ENCODE measurements around the gene NPW.
"Not testable (repeated sequence)": the region's sequence is repeated elsewhere in the genome, so short reads cannot be mapped to it uniquely, and the experiment has no call there.

Gene NPW

DNA sequence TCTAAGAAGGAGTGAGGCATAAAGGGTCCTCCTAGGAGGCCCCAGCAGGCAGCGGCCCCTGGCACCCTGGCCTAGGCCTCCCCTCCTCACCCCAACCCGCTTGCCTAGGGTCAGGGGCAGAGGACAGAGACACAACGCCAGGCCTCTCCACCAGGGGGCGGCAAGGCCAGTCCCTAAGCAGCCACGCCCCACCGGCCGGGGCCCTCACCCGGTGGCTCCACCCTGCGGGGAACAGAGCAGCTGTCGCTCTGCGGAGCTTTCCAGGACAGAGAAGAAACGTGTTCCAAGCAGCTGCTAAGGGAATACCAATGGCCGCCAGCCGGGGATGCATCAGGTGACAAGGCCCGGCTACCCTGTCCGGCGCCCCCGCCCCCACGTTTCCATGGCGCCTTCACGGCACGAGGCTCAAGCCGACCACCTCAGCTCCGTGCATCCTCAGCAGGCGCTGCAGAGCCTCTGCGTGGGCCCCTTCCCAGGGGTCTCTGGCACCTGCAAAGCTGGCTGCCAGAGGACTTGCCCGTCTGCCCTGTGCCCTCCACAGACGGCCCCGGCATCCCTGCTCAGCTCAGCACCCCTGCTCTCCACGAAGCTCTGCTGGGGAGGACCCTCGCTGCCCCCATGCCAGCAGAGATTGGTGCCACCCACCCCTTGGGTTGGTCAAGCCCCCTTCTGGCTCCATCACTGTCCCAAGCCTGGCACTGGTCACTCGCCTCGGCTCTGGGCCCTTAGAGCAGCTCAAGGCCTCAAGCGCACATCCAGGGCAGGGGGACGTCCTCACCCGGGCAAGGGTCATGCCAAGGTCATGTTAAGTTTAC is 15.6 kb upstream of the NPW start:
- H3K27ac ChIP-seq (ENCODE audit: low read depth, low read length): peak overlapping the region; percentile 71
- peak overlapping the region; percentile 4; the same call in 1 of the 2 replicates for H3K9ac ChIP-seq (ENCODE audit: low read depth, low read length)
- H3K36me3 ChIP-seq (ENCODE audit: control insufficient read depth, insufficient read depth, low read length): peaks cover 52% of the 10 kb centered on the region

DNA sequence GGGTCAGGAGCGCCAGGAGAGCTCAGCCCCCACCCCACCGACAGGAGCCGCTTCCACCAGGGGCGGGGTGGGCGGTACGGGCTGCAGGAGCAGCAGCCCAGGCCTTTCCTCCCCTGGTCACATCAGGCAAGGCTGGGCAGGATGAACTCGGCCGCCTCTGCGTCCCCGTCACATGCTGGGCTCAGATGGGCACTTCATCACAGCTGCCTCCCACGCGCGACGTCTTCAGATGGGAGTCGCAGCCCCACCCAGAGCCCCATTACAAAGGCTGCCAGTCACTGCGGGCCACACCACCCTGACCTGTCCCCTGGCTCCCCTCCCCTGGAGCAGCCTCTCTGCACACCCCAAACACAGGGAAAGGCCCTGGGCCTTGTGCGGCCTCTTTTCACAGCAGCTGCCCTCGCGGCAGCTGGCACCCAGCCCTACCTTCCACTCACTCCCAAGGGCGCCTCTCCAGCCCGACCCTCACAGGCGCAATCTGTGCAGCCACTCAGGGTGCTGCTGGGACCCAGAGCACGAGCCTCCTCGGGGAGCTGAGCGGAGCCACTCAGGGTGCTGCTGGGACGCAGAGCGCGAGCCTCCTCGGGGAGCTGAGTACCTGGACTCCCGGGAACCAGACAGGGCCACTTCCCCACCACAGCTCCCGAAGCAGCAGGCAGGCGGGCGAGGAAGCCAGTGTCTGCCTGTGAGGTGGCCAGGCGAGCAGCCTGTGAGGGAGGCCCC is 14.6 kb upstream of the NPW start:
- Histone ChIP-seq H3K36me3 (ENCODE audit: control insufficient read depth, insufficient read depth, low read length) (peaks cover 42% of the 10 kb centered on the region), H3K4me3 (ENCODE audit: low read depth, low read length) (no peak overlapping the region), H3K27me3 (ENCODE audit: control insufficient read depth, insufficient read depth, low read length) (no peaks in the 10 kb centered on the region), H3K27ac (ENCODE audit: low read depth, low read length) (peak overlapping the region; percentile 71), H3K9ac (ENCODE audit: low read depth, low read length) (no peak overlapping the region), H3K4me1 (ENCODE audit: control insufficient read depth, insufficient read depth, low read length) (peaks cover 23% of the 10 kb centered on the region), H3K9me3 (ENCODE audit: control insufficient read depth, insufficient read depth, low read length) (no peaks in the 10 kb centered on the region)

More for the DNA sequence above, 15.6 kb upstream of the NPW start:
- Histone ChIP-seq H3K4me1 (ENCODE audit: control insufficient read depth, insufficient read depth, low read length) (peaks cover 23% of the 10 kb centered on the region), H3K9me3 (ENCODE audit: control insufficient read depth, insufficient read depth, low read length) (no peaks in the 10 kb centered on the region), H3K4me3 (ENCODE audit: low read depth, low read length) (peak overlapping the region; percentile 23; the same call in 1 of the 2 replicates), H3K27me3 (ENCODE audit: control insufficient read depth, insufficient read depth, low read length) (no peaks in the 10 kb centered on the region)

DNA sequence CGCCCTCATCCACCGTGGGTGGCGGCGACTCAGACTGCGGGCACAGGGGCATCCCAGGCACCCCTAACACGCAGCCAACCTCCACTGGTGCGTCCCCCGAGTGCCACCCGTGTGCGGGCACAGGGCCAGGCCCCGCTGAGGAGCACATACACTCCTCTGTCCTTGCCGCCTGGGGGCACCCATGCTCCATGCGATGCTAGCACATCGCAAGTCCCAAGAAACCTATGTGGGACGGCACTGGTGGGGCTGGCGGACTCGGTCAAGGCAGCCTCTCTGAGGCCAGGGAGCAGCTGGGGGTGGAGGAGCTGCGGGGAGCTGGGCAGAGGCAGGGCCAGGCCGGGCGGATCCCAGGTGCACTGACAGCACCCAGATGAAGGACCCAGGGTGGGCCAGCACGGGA is 13.9 kb upstream of the NPW start:
- H3K9ac ChIP-seq (ENCODE audit: low read depth, low read length): no peak overlapping the region
- H3K9me3 ChIP-seq (ENCODE audit: control insufficient read depth, insufficient read depth, low read length): no peaks in the 10 kb centered on the region
- H3K36me3 ChIP-seq (ENCODE audit: control insufficient read depth, insufficient read depth, low read length): peaks cover 36% of the 10 kb centered on the region
- no peak overlapping the region for H3K4me3 ChIP-seq (ENCODE audit: low read depth, low read length)
- H3K27me3 ChIP-seq (ENCODE audit: control insufficient read depth, insufficient read depth, low read length): no peaks in the 10 kb centered on the region
- H3K4me1 ChIP-seq (ENCODE audit: control insufficient read depth, insufficient read depth, low read length): peaks cover 27% of the 10 kb centered on the region
- H3K27ac ChIP-seq (ENCODE audit: low read depth, low read length): no peak overlapping the region

DNA sequence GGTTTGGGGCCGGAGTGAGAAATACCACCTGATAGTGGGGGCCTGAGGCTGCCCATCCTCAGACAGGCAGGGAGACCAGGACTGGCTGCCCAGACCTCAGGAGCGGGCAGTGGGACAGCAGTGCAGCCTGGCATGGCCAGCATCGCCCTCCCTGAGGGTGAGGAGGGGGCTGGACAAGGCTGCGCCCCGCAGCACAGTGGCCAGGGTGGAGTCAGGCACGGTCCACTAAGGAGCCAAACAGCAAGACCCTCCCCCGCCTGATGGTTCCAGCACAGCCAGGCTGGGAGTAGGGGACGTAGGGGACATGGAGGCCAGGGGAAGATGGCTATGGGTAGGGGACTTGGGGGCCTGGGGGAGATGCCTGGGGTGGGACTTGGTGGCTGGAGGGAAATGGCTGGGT is 13.3 kb upstream of the NPW start:
- Histone ChIP-seq H3K9me3 (ENCODE audit: control insufficient read depth, insufficient read depth, low read length) (no peaks in the 10 kb centered on the region), H3K27ac (ENCODE audit: low read depth, low read length) (no peak overlapping the region), H3K4me3 (ENCODE audit: low read depth, low read length) (no peak overlapping the region), H3K9ac (ENCODE audit: low read depth, low read length) (no peak overlapping the region), H3K27me3 (ENCODE audit: control insufficient read depth, insufficient read depth, low read length) (no peaks in the 10 kb centered on the region), H3K36me3 (ENCODE audit: control insufficient read depth, insufficient read depth, low read length) (peaks cover 29% of the 10 kb centered on the region), H3K4me1 (ENCODE audit: control insufficient read depth, insufficient read depth, low read length) (peaks cover 27% of the 10 kb centered on the region)

DNA sequence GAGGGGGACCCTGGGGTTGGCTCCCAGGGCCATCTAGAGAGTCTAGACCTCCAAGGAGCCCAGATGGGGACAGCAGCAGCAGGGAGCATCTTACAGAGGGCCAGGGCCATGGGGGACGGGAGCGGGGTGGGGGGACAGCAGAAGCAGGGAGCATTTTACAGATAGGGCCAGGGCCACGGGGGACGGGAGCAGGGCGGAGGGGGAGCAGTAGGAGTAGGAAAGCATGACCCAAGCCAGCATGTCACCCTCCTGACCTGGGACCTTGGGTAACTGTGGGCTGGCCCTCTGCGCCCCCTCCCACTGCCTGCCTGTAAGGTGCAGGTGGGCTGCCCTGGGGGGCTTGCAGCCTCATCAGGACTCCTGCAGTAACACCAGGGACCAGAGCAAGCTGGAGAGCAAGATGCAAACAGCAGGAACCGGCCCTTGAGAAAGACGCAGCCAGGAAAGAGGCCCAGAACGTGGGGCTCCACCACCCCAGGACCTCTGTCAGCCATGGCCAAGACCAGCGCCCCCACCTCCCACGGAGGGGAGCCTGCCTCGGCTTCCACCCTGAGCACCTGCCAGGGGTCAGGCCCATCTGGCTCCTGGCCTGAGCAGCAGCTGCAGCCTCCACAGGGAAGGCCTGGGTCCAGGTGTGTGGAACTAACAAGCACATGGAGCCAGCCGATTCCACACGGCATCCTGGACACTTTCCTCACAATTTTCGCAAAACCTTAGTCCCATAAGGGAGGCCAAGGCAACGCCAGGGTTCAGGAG is 12.3 kb upstream of the NPW start:
- H3K27ac ChIP-seq (ENCODE audit: low read depth, low read length): no peak overlapping the region
- H3K9me3 ChIP-seq (ENCODE audit: control insufficient read depth, insufficient read depth, low read length): no peaks in the 10 kb centered on the region
- H3K4me3 ChIP-seq (ENCODE audit: low read depth, low read length): no peak overlapping the region; the same call in 1 of the 2 replicates
- peaks cover 27% of the 10 kb centered on the region for H3K4me1 ChIP-seq (ENCODE audit: control insufficient read depth, insufficient read depth, low read length)
- peaks cover 19% of the 10 kb centered on the region for H3K36me3 ChIP-seq (ENCODE audit: control insufficient read depth, insufficient read depth, low read length)
- no peaks in the 10 kb centered on the region for H3K27me3 ChIP-seq (ENCODE audit: control insufficient read depth, insufficient read depth, low read length)
- H3K9ac ChIP-seq (ENCODE audit: low read depth, low read length): no peak overlapping the region

DNA sequence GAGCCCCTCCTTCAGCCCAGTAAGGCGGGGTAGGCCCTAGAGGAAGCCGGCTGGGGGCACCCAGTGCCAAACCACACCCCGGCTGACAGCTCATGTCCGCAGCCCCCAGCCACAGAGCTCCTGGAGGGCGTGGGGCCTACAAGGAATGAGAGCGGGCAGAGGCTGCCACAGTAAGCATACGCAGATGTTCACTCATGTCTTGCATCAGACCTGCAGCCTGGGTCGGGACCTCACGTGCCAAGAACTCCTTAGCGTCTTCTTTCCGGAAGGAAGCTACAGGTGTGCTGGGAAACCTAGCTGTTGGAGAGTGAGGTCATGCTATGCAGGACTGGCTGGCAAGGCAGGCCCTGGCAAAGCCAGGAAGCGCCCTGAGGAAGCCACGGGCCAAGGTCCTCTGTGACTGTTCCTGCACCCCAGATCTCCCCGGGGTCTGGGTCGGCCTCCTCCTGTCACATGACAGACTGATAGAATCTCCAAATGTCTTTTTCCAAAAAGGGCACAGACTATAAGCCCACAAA is 11.5 kb upstream of the NPW start:
- Histone ChIP-seq H3K9ac (ENCODE audit: low read depth, low read length) (no peak overlapping the region), H3K4me3 (ENCODE audit: low read depth, low read length) (peak overlapping the region; percentile 88), H3K27me3 (ENCODE audit: control insufficient read depth, insufficient read depth, low read length) (no peaks in the 10 kb centered on the region), H3K27ac (ENCODE audit: low read depth, low read length) (no peak overlapping the region), H3K4me1 (ENCODE audit: control insufficient read depth, insufficient read depth, low read length) (peaks cover 27% of the 10 kb centered on the region), H3K36me3 (ENCODE audit: control insufficient read depth, insufficient read depth, low read length) (peaks cover 11% of the 10 kb centered on the region), H3K9me3 (ENCODE audit: control insufficient read depth, insufficient read depth, low read length) (no peaks in the 10 kb centered on the region)

DNA sequence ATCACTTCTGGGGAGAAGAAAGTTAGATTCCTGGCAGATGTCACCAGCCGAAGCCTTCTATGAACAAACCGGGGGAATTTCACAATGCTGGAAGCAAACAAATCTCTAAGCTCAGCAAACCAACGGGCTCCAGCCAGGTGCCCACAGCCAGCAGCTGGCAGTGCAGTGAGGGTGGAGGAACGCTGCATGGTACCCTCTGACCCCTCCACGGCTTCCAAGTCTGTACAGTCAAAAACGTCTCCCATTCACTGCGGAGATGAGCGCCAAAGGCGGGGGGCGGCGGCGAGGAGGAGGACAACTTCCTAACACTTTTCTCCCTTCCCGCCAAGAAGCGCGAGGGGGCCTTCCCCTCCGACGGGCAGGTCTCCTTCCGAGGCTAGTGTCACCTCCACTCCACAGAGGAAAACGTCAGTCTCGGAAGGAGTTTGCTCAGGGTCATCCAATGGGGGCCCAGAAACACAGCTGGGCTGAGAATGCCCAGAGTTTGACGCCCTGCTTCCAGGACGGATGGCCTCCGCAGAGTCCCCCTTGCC is 10.9 kb upstream of the NPW start:
- peaks cover 6% of the 10 kb centered on the region for H3K36me3 ChIP-seq (ENCODE audit: control insufficient read depth, insufficient read depth, low read length)
- peaks cover 27% of the 10 kb centered on the region for H3K4me1 ChIP-seq (ENCODE audit: control insufficient read depth, insufficient read depth, low read length)
- no peaks in the 10 kb centered on the region for H3K27me3 ChIP-seq (ENCODE audit: control insufficient read depth, insufficient read depth, low read length)
- H3K4me3 ChIP-seq (ENCODE audit: low read depth, low read length): peak overlapping the region; percentile 88
- peak overlapping the region; percentile 73; the same call in 1 of the 2 replicates for H3K9ac ChIP-seq (ENCODE audit: low read depth, low read length)
- peak overlapping the region; percentile 69 for H3K27ac ChIP-seq (ENCODE audit: low read depth, low read length)
- no peaks in the 10 kb centered on the region for H3K9me3 ChIP-seq (ENCODE audit: control insufficient read depth, insufficient read depth, low read length)

DNA sequence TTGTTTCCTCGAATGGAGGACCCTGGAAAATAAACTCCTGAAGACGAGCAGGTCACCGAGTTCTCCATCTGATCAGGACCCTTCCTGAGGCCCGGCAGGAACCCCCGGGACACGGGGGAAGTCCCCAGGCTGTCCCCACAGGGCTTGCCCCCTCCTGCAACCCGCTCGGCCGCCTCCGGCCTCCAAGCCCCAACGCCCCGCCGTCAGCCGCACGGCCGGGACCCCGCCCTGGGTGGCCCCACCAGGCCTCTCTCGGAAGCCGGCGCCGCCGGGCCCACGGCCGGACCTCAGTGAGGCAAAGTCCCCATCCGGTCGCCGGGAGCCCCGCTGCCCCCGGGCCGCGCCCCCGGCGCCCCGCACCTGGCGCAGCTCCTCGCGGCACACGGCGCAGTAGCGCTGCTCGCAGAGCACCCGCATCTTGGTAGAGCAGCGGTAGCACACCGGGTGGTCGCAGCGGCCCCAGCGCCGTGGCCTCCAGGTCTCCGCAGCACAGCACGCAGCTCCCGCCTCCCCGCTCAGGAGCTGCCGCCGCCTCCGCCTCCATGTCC is 10.3 kb upstream of the NPW start:
- peak overlapping the region; percentile 73; the same call in 1 of the 2 replicates for H3K9ac ChIP-seq (ENCODE audit: low read depth, low read length)
- peak overlapping the region; percentile 88 for H3K4me3 ChIP-seq (ENCODE audit: low read depth, low read length)
- H3K36me3 ChIP-seq (ENCODE audit: control insufficient read depth, insufficient read depth, low read length): peaks cover 6% of the 10 kb centered on the region
- H3K27me3 ChIP-seq (ENCODE audit: control insufficient read depth, insufficient read depth, low read length): no peaks in the 10 kb centered on the region
- H3K27ac ChIP-seq (ENCODE audit: low read depth, low read length): peak overlapping the region; percentile 69
- no peaks in the 10 kb centered on the region for H3K9me3 ChIP-seq (ENCODE audit: control insufficient read depth, insufficient read depth, low read length)
- peaks cover 25% of the 10 kb centered on the region for H3K4me1 ChIP-seq (ENCODE audit: control insufficient read depth, insufficient read depth, low read length)

DNA sequence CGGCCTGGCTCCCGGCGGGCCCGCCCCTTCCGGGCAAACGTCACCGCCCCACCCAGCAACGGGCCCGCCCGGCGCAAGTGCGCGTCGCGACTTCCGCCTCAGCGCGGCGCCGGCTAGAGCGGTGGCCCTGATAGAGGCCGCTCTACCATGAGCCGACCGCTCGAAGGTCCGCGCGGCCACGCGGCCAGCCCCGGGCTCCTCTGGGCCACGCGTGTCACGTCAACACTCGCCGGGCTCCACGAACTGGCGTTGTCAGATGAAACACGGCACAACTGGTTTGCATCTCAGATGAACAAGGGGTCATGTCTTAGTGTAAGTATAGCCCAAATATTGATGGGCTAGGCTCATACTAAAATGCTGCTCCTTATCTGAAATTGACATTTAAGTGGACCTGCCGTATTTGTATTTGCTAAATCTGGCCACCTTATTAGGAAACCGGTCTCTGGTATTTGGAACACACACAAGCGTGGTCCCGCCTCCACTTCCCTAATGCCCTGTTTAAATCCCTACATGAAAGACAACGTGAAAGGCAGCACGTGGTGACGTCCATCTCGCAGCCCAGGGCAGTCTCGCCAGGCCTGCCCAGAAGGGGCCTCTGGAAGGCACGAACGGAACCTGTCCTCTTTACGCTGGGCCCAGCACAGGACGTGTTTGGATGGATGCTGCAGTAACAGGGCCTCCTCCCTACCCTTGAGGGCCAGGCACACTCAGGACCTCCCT is 9.6 kb upstream of the NPW start, which contains the start of gene ZNF598:
ZNF598 (minus strand) TSS at position 31 of the 720 bp plus-strand sequence.
- Histone ChIP-seq H3K4me1 (ENCODE audit: control insufficient read depth, insufficient read depth, low read length) (peaks cover 20% of the 10 kb centered on the region), H3K27me3 (ENCODE audit: control insufficient read depth, insufficient read depth, low read length) (no peaks in the 10 kb centered on the region), H3K36me3 (ENCODE audit: control insufficient read depth, insufficient read depth, low read length) (peaks cover 6% of the 10 kb centered on the region), H3K9me3 (ENCODE audit: control insufficient read depth, insufficient read depth, low read length) (no peaks in the 10 kb centered on the region), H3K27ac (ENCODE audit: low read depth, low read length) (peak within 1 kb of the TSS; percentile 90), H3K4me3 (ENCODE audit: low read depth, low read length) (peak within 1 kb of the TSS; percentile 95), H3K9ac (ENCODE audit: low read depth, low read length) (peak within 1 kb of the TSS; percentile 88)

DNA sequence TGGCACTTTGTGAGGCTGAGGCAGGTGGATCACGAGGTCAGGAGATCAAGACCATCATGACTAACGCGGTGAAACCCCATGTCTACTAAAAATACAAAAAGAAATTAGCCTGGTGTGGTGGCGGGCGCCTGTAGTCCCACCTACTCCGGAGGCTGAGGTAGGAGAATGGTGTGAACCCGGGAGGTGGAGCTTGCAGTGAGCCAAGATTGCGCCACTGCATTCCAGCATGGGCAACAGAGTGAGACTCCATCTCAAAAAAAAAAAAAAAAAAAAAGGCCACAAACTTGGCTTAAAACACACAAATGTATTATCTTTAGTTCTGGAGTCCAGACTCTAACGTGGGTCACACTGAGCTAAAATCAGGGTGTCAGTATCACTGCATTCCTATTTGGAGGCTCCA is 7.9 kb upstream of the NPW start:
- not testable (repeated sequence) for H3K9me3 ChIP-seq (ENCODE audit: control insufficient read depth, insufficient read depth, low read length)

More for the DNA sequence above, 7.9 kb upstream of the NPW start:
- not testable (repeated sequence) for H3K27ac ChIP-seq (ENCODE audit: low read depth, low read length); H3K27me3 ChIP-seq (ENCODE audit: control insufficient read depth, insufficient read depth, low read length); H3K9ac ChIP-seq (ENCODE audit: low read depth, low read length); H3K36me3 ChIP-seq (ENCODE audit: control insufficient read depth, insufficient read depth, low read length); H3K4me3 ChIP-seq (ENCODE audit: low read depth, low read length)
- H3K4me1 ChIP-seq (ENCODE audit: control insufficient read depth, insufficient read depth, low read length): peaks cover 20% of the 10 kb centered on the region
